Inferior parietal cortex (tissue), 1 donor: ENCODE measurements around the gene GPRIN2.
"Not testable (repeated sequence)": the region's sequence is repeated elsewhere in the genome, so short reads cannot be mapped to it uniquely, and the experiment has no call there.

ENCODE experiments used
- DNase-seq: peaks from one replicate; pipeline ENCODE4 v3.0.0-alpha.2; 2016; ENCODE audit errors: extremely low spot score

Gene GPRIN2

DNA sequence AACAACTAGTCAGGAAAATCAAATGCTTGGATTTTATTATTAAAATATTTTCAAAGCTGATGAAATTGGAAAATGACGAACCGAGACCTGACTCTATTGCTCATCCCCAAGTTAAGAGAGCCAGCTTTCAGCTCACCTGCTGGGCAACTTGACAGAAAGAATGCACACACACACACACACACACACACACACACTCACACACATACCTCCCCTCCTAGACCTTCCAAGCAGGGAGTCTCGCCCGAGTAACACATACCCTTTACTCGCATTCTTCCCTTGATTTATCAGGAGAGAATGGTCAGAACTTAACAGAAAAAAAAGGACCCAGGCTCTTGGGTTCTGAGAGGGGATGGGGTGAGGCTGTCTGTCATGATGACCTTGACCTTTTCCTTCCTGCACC lies 19.1 kb downstream of the GPRIN2 start:
- no peak for DNase-seq

DNA sequence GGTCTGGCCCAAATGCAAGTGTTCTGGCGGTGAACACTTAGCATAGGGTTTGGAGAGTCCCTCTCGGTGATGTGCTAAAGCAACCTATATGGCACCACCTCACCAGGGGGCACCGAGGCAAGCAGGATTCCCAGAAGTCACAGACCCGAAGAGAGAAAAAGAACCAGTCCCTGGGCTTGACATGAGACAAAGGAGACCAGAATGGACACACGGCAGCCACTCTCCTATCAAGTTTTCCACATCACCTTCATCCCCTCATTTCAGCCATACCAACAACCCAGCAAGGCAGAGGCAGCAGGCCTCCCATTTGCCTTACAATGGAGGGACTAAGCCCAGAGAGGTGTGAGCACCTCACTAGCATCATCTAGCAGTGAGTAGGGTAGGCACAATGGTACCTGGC lies 19.7 kb downstream of the GPRIN2 start:
- DNase-seq, result no peak

GRCh38 chr10:46536171-46536570 lies 20.3 kb downstream of the GPRIN2 start:
- no peak for DNase-seq

DNA sequence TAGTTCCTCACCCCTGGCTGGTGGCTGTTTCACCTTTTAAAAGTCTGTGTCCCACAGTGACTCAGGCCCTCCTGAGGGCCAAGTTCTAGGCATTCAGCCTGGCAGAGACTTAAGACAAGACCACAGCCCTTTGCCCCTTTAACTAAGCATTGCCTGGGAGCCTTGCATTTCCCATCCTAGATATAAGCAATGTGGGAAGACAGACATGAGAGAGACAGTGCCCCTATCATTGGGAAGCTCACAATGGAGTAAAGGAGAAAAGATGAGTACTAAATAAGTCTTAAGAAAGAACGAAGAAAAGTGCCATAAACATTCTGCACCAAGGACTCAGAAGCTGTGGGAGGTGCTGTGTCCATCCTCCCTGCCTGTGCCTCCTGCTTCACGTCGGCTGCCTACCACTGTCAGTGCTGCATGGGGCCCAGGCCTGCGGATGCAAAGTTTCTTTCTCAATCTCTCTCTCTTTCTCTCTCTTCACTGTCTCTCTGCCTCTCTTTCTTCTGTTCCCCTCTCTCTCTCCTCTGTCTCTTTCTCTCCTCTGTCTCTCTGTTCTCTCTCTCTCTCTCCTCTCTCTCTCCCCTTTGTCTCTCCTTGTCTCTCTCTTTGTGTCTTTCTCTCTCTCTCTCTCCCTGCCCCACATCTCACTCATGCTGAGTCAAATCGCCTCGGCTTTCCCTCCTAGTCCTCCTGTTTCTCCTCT lies 21.5 kb downstream of the GPRIN2 start:
- DNase-seq, result no peak

DNA sequence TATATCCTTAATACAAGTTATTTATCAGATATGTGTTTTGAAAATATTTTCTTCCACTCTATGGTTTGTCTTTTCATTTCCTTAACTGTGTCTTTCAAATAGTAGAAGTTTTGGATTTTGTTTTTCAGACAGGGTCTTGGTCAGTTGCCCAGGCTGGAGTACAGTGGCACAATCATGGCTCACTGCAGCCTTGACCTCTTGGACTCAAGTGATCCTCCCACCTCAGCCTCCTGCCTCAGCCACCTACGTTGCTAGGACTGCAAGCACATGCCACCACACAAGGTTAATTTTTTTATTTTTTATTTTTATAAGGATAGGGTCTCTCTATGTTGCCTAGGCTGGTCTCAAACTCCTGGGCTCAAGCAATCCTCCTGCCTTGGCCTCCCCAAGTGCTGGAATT lies 24.2 kb downstream of the GPRIN2 start:
- DNase-seq, result not testable (repeated sequence)

- DNase-seq, result no peak
Observed at GRCh38 chr10:46530249-46531186, 25.9 kb downstream of the GPRIN2 start.

- not testable (repeated sequence) for DNase-seq
Observed at GRCh38 chr10:46529742-46530141, 26.7 kb downstream of the GPRIN2 start.

- no peak for DNase-seq
Observed at GRCh38 chr10:46528675-46529615, 27.5 kb downstream of the GPRIN2 start.

DNA sequence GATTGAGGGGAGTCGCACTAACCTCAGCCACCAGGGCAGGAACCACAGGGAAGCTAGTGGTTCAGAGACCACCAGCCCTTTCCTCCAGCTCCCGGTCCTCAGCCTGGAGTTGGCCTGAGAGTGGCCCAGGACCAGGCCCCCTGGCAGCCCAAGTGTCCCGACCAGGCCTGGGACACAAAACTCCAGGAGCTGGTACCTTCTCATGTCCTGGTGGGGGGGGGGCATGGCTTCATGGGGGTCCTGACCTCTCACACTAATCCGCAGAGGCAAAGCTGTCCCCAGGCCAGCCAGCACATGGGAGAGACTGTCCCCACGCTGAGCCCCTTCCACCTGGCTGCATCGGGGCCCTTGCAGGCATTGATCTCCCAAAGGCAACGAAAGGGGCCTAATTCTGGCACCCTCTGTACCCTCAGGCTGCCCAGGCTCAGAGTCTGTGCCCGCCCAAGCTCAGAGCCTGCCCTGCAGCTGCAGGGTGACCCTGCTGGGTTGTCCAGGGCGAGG lies 28.2 kb downstream of the GPRIN2 start:
- no peak for DNase-seq

GRCh38 chr10:46527241-46527811 lies 29.1 kb downstream of the GPRIN2 start:
- DNase-seq, result no peak

DNA sequence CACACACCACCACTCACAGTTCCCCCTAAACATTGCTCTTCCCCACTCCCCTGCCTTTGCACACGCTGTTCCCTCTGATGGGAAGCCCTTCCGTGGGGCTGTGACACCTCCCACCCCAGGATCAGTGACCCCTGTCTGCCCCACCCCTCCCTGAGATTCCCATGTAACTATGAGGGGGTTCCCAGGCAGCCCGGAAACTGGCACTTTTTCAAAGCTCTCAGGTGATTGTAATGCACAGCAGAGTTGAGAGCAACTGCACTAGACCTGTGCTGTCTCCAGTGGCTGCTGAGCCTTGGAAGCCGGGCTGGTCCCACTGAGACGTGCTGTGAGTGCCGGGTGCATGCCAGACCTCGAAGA lies 29.8 kb downstream of the GPRIN2 start:
- no peak for DNase-seq

GRCh38 chr10:46525824-46526681 lies 30.4 kb downstream of the GPRIN2 start:
- no peak for DNase-seq

DNA sequence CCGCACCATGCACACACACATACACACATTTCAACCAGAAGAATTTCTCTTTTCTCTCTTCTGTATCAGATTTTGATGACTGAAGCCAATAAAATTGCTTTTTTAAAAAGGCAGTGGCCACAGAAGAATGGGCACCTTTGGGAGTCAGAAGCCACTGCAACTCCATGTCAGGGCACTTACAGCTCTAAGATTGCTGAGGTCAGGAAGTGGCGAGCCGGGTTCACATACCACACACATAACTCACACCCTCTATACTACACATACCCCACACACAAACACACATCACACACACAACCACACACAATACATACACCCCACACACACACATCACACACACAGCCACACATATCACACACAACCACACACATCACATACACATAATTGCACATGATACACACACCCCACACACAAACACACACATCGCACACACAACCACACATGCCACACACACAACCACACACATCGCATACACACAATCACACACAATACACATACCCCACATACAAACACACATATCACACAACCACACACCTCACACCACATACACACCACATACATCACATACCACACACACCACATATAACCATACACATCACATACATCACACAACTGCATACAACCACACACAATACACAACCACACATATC lies 31.2 kb downstream of the GPRIN2 start:
- no peak for DNase-seq

DNA sequence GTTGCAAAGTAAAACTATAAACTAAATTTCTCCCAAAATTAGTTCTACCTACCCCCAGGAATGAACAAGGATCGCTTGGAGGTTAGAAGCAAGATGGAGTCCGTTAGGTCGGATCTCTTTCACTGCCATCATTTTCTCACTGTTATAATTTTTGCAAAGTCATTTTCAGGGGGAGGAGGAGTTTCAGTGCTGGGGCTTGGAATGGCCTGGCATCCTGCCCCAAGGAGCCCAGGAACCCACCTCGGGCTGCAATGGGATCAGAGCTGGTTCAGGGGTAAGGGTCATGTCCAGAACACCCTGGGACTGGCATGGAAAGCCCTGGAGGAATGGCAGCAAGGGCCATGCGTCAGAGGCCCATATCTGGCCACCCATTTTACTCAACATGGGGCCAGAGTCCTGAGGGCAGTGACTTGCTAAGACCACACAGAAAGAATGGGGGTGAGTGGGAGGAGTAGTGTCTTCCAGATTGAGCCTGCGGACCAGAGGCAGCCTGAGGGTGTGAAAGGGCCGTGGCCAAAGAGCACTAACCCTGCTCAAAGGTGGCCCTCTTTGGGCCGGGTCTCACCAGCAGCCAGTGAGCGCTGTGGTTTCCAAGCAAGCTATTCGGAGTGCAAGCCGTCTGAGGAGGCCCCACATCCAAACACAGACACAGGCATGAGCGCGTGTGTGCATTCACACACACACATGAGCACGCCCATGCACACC lies 31.8 kb downstream of the GPRIN2 start:
- DNase-seq, result no peak

- DNase-seq, result no peak
Observed at GRCh38 chr10:46523962-46524471, 32.4 kb downstream of the GPRIN2 start.

DNA sequence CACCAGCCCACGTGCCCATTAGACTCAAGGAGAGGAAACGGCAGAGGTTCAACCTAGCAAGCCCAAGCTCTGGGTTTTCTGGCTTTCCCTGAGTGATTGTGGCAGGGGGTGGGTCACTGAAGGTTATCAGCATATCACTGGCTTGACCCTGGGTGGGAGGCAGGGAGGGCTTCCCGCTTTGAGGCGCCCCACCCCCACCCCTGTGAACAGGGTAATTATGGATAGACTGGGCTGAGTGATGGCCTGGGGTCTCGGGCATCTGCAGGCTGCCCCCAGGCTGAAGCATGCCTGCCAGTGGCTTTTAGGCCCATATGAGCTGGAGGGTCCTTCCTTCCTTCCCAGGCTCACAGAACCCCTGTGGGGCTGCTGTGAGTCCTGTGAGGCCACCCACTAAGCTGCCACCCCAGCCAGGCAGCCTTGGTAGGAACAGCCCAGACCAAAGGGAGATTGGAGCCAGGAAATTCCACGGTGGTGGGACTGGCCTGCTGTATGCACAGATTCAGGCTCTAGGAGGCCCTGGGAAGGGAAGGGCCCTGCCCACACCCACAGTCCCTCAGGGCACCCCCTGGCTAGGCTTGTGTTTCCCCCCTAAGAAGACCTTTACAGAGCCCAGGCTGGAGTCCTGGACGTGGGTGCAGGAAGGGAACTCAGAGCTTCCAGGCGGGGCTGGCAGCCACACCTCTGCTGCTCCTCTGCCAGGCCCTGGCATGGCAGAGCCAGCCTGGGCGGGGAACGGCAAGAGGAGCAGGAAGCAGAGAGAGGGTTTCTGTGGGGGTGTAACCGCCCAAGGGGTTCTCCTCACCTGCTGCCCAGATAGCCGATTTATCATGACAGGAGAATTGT lies 33.1 kb downstream of the GPRIN2 start:
- DNase-seq, result no peak

- DNase-seq, result no peak
Observed at GRCh38 chr10:46522295-46523118, 34.0 kb downstream of the GPRIN2 start.
